ENCODE results near the gene IRF2. TPM values are rescaled to one million over a fixed set of nuclear protein-coding genes. Genes with fewer than 3 reads are reported as not detected.
A peak's percentile ranks its signal among the peaks of the same experiment; 100 is the strongest.

The IRF2 gene
- polyA plus RNA-seq (ENCODE audit: insufficient read length in 10 of 10) = 10 to 100 TPM; 15.4 to 19.8 (median 18.5) TPM
- long read RNA-seq, donor 1, transcript IRF2-201 (9 exons, 2,303 nt) = major isoform, 7 of 16 reads
- long read RNA-seq, donor 1, partial matches to known transcripts = 9 of 16 reads
- long read RNA-seq, donor 1, other reads (novel, unspliced or antisense) = 0 of 16 reads
- long read RNA-seq, donor 2, partial matches to known transcripts = 0 of 1 reads
- long read RNA-seq, donor 2, other reads (novel, unspliced or antisense) = 0 of 1 reads
- long read RNA-seq, donor 3 = 0 reads
- long read RNA-seq, donor 4 = 0 reads
- long read RNA-seq, donor 5, partial matches to known transcripts = 0 of 2 reads
- long read RNA-seq, donor 5, other reads (novel, unspliced or antisense) = 0 of 2 reads
- long read RNA-seq, donor 6, partial matches to known transcripts = 0 of 4 reads
- long read RNA-seq, donor 6, other reads (novel, unspliced or antisense) = 0 of 4 reads
- long read RNA-seq, donor 7, transcript IRF2-201 (9 exons, 2,303 nt) = major isoform, 5 of 5 reads
- long read RNA-seq, donor 7, partial matches to known transcripts = 0 of 5 reads
- long read RNA-seq, donor 7, other reads (novel, unspliced or antisense) = 0 of 5 reads
- long read RNA-seq, donor 8, partial matches to known transcripts = 0 of 4 reads
- long read RNA-seq, donor 8, other reads (novel, unspliced or antisense) = 0 of 4 reads
- long read RNA-seq, donor 9, partial matches to known transcripts = 0 of 1 reads
- long read RNA-seq, donor 9, other reads (novel, unspliced or antisense) = 0 of 1 reads

DNA sequence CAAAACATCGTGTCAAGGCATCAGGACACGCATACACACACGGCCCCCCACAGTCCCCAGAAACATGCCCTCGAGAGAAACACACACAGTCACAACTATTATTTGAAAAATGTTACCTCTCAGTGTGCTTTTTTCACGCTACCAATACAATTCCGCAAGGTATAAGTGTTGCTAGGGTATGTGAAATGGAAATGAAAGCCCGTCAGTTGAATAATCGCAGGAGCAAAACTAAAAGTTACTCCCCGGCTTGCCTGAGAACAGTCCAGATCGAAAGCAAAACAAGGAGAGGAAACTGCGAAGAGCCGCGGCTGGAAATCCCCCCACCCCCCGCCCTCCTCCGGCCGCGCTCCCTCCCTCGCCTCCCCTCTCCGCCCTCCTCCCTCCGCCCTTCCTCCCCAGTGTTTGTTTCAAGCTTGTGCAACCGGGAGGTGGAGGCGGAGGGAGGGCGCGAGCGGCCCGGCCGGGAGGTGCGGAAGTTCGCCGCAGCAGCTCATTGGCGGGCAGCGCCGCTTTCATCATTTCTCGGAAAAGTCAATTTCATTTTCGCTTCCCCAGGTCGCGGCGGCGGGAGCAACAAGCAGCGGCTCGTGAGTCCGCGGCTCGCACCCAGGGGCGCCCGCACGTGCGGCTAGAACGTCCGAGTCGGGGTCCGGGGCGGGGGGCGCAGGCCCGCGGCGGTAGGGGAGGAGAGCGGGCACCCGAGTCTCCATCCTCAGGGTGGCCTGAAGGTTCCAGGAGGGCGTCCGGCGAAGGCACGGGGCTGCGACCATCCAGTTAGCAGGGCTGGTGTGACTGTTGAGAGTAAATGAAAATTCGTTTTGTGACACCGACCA, at the start of gene IRF2:
IRF2 (minus strand) TSS at position 288 of the 833 bp plus-strand sequence. CDS start 45,486 bp downstream, outside the sequence.
- DNase-seq = peak; percentile 98 to 99 (median 98)

DNA sequence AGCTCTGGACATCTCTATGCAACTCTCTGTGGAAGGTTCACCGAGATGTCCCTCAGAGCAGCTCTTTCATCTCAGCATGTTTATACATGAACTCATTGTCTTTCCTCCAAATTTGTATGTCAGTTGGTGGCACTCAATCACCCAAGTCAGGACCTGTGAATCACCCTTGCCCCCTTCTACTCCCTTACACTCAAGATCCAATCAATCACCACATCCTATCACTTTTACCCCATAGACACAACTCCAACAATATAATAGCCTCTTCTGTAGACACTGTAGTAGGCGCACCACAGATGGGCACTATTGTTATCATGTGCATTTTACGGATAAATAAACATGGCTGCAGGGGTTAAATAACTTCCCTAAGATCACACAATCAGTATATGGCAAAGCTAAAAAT, 41.3 kb upstream of the IRF2 start:
- no peak for DNase-seq

DNA sequence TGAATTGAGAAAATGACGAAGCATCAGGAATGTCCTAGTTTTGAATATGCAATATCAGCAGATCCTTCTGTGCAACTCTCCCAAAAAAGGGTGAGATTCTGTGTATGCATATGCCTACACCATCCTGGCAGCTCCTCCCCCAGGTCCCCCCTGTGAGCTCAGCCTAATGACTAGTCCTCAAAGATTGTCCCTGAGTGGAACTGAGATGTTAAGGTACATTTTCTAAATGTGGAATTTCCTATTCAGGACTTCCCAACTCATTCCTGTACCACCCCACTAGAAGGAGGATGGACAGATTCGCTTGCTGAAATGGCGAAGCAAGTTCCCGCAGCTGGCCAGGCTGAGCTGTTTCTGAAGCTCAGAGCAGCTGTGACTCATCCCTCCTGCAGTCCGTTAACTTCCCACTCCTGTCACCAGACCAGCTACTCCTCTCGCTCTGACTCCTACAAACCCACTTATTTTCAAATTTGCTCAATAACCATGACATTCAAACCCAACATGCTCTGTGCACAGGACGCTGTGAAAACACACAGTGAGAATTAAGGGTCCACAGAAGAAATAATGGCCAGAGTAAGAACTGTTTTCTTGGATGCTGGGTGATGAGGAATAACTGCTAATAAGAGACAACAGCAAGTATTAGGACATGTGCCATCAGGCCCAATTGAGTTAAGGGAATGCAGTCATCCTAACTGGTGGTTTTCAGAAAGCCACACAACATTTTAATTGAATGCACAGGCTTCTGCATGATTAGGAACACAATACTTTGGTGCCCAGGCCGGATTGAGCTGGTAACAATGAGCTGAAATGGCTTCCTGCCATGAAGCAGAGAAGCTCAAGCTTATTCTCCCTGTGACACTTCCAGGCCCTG, 40.0 kb upstream of the IRF2 start:
- DNase-seq = peak; percentile 47 to 64 (median 48)

DNA sequence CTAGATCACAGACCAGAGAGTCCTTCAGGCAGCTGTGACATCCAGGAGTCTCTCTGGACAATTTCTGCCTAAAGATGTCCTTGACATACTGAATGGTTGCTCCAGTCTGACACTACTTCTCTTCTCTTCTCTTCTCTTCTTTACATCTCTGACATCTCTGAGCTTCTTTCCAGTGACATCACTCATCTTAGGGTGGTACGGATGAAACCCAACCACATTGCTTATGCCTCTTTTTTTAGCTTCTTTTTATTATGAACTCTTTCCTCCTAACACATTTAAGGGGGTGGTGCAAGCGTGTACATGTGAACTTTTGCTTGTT, 39.4 kb upstream of the IRF2 start:
- no peak for DNase-seq

DNA sequence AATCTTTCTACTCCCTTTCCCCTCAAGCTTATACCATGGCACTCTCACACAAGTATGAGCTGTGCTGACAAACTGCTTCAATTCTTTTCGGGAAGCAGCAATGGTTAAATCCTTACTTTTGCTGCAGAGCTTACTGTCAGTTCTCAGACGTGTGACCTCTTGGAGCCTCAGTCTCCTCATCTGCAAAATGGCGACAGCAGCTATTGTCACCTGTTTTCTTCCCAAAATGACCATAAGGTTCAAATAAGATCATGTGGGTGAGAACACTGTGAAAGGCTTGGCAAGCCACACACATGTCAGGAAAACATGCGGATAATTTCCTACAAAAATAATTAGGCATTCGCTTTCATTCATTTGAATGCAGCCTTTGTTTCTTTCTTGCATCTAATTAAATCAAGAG, 36.8 kb upstream of the IRF2 start:
- no peak for DNase-seq

DNA sequence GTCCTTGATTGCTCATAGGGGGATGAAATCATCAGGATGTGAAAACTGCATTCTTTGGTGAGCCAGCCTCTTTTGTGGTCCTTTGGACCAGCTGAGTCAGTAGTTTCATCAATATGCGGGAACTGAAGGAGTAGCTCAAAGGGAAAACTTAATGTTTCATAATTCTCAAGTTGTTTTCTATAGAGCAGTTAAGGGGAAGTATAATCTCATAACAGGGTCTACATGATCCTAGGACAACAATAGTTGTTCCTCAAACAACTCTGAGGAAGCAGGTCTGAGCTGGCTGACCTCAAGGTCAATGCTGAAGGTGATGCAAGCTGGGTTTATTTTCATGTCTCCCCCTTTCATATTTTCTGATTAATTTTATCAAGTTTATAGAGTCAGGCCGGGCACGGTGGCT, 36.1 kb upstream of the IRF2 start:
- DNase-seq = no peak

DNA sequence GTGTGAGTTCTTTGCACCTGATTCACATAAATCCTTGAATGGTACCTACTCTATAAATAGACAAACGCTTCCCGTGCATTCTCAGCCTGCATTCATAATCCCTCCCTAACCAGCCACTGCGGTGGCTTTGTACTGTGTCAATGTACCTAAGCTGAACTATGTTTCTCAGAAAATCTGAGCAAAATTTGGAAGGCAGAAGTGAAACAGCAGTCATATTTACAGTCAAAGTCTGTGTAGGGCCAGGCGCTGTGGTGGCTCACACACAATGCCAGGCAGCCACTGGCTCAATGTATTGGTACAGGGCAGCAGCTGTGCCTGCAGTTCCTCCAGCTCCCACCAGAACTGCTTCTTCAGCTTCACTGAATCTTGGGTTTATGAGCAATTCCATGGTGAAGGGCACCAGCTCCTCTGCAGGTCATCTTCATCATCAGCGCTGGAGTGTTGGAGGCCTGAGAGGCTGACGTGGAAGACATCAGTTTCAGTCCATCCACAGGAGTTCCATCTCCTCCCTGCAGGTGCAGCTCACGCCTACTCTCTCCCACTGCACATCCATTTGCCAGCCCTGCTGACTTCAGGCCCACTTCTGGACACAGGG, 32.3 kb upstream of the IRF2 start:
- peak in 1 of 3 donors; percentile 22 for DNase-seq

DNA sequence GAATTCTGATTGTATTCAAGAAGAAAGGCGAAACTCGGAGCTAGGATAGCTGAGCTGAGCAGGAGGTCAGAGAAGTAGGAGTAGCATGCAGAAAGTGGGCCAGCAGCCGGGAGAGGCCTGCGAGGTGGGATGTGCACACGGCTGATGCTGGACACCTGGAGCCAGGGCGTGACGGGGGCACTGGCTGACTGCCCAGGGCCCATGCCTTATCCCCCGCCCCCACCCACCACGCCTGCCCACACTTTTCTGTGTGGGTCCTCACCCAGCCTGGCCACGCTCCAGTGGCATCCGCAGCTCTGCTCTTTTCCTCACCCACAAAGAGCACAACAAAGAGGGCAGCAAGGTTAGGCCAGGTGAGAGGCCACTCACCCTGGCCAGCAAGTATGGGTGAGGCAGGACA, 30.0 kb upstream of the IRF2 start:
- no peak for DNase-seq

DNA sequence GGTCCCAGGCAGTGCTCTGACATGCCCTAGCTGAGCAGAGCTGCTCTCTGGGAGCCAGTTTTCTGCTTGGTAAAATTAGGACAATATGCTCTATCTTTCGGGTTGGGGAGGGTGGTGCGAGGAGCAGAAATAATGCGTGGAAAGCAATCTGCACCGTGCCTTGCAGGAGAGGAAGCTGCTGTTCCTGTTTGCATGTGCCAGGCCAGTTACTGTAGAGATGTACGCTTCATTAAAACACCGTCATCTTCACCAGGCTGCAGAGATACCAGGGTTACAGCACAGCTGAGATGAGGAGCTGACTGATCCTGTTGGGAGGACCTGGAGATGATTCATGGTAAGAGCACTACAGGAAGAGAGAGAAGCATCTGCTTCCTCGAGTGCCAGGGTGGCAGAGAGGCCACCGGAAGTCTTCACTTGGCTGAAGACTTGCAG, 29.5 kb upstream of the IRF2 start:
- DNase-seq = peak in 1 of 3 donors; percentile 13

DNA sequence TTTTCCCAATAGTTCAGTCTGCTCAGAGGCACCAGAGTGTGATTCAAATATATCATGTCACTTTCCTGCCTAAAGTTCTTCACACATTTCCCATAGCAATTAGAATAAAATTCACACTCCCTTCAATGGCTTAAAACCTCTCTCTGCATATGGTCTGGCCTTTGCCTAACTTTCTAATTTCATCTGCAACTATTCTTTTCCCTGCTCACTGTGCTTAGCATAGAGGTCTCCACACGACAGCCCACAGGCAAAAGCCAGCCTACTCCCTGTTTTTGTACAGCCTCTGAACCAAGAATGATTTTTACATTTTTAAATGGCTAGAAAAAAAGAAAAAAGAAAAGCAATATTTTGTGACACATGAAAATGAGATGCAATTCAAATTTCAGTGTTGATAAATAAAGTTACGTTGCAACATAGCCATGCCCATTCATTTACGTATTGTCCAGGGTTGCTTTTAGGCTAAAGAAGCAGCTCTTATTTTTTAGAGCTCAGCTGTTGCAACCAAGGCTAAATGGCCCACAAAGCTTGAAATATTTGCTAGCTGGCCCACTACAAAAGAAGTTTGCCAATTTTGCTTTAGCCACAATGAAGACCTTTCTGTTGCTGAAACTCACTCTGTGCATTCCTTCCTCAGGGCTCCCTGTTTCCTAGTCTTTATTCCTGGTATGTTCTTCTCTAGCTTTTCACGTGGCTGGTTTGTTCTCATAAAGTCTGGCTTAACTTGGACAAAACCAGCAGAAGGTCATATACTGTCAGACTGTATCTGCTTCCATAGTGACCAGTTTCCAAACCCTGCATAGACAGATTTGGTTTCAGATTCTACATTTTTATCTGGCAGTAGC, 26.6 kb upstream of the IRF2 start:
- DNase-seq = no peak

DNA sequence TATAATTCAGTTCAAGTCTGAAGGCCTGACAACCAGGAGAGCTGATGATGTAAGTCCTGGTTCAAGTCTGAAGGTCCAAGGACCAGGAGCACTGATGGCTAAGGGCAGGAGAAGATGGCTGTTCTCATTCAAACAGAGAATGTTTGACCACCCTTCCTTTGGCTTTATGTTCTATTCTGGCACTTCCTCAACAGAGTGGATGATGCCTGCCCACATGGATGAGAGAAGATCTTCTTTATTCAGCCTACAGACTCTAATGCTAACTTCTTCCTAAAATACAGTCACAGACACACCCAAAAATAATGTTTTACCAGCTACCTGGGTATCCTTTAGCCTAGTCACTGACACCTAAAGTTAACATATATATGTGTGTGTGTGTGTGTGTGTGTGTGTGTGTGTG, 25.6 kb upstream of the IRF2 start:
- no peak for DNase-seq

DNA sequence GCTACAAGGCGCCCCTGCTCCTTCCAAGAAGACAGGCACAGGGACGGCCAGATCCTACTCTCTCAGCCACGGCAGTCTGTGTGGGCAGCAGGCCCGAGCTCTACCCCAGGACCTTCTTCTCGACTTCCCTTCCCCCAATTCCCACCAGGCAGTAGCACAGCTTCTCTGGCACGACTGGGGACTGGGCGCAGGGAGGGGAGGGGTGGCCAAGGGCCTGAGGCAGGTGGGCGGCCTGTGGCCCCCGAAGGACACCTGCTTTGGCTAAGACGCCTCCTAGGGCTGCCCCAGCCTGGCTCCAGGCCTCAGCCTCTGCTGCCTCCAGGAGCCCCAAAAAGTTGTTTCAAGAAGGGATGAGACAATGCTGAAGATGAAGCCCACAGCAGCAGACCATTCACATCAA, 24.2 kb upstream of the IRF2 start:
- no peak for DNase-seq

DNA sequence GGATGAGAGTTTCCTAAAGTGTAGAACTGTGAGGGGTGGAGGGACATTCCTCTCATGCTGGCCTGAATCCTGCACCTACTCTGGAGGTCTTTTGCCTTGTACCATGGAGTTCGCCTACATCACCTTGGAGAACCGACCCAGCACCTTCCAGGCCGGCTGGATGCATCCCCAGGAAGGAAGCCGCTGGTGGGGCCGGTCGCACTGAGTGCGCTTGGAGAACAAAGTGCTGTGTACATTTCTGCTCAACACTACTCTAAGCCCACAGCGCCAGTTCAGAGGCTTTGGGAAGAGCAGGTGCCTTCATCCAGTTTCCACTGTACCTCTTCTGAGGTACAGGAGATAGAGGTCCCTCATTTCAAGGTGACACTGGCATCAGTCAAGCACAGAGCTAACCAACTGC, 15.4 kb upstream of the IRF2 start:
- DNase-seq = no peak

DNA sequence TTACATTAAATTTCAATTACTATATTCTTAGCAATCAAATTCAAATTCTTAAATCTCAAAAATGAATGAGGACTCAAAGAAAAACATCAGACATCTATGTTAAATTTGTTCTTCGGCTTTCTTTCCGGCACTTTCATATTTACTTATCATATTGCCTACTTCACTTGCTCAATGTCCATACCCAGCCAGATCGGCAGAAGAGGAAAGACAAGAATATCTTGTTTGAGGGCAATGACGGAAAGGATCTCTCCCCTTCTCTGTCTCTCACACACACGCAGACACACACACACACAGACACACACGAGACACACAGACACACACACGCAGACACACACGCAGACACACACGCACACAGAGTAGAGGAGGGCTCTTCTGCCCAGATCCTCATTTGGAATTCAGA, 13.2 kb upstream of the IRF2 start:
- no peak for DNase-seq

DNA sequence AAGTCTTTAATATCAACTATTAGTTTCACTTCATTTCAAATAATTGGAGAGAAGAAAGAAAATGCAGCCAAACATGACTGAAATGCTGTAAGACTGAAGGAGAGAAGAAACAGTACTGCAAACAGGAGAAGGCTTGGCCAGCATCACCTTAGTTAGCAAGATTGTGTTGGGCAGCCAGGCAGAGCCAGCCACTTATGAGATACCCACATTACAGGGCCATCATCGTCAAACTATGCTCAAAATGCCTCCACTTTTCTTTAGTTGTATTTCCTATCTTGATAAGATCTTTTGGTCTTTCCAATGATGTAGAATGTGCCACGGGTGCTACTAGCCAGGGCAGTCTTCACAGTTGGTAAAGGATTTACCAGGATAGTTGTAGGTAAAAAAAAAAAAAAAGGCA, 10.9 kb upstream of the IRF2 start:
- DNase-seq = no peak

DNA sequence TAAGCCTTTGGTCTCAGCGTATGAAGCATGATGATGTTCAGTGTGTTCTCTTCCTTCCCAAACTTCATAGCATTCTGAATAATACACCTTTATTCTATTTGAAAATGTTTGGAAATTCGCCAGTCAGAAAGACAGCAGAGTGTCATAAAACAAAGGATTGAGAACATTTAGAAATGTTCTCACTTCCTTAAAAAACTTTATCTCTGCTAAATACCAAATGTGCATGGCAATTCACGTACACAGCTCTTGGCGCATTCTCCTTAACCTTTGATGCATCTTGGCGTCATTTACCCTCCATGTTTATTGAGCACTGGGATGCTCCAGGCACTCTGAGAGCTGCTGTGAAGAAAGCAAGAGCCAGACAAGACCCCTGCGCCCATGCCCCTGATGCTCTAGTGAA, 7.2 kb upstream of the IRF2 start:
- no peak for DNase-seq

DNA sequence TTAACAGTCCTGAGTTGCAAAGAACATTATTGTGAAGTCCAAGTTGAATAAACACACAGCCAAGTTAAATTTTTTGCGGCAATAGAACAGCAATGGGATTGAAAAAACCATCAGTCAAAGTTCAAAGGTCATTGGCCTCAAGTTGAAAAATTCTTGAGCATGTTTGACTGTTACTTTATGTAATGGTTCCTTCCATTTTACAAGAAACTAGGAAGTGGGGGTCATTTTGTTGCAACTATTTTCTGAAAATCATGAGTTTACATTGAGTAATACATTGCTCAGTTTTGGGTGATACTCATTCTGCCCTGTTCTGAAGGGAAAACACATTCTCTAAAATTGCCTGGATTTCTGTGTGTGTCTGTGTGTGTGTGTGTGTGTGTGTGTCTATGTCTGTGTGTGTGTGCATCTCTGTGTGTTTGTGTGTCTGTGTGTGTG, 5.2 kb upstream of the IRF2 start:
- DNase-seq = no peak

DNA sequence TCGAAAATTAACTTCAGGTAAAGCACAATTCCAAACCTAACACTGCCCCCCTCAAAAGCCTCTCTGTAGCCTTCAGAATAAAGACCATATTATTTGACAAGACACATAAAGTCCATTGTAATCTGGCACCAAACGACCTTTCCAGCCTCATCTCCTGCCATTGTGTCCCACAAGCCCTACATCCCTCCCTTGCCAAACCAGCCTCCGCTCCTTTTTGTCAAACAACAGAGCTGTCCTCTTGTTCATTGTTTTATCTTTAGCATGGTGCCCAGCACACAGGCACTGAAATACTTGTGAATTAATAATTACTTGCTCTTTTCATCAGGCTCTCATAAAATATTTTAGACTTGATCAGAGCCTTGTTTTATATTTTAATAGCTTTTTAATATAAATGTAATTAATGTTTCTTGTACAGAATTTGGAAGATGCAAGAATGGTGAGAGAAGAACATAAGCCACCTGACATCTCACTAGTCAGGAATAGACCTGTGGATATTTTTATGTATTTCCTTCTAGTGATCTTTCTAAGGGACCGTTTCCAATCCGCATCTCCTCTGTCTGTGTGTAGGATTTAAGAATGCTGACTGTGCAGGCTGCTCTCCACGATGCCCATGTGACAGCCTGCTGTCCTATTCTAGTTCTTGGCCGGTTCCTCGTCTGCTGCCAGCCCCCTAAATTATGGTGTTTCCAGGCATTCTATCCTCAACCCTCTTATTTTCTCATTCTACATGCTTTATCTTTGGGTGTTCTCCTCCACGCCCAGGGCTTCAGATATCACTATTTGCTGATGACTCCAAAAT, 3.0 kb upstream of the IRF2 start:
- DNase-seq = no peak

DNA sequence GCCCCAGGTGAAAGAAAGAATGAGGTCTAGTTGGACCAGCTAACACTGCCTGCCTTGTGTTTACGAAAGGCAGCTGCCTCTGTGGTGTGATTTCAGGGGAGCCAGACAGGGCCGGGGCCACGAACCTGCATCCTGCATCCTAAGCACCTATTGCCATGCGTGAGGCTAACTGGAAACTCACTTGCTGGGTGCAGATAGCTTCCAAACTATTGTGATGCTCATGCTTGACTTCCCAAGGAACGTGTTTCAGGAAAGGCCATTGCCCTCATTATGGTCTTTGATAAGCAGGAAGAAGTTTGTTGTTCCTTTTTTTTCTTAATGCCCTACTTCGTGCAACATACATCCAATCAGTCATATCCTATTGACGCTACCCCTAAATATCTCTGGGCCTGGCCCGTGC, 2.3 kb upstream of the IRF2 start:
- no peak for DNase-seq
